ENCODE measurements around the gene DCP2. TPM values are rescaled to one million over a fixed set of nuclear protein-coding genes. Genes with fewer than 3 reads are reported as not detected.

The DCP2 gene
- total RNA-seq, 4 donors from 2014 or later: 13.2 to 41.3 (median 22.8) TPM

DNA sequence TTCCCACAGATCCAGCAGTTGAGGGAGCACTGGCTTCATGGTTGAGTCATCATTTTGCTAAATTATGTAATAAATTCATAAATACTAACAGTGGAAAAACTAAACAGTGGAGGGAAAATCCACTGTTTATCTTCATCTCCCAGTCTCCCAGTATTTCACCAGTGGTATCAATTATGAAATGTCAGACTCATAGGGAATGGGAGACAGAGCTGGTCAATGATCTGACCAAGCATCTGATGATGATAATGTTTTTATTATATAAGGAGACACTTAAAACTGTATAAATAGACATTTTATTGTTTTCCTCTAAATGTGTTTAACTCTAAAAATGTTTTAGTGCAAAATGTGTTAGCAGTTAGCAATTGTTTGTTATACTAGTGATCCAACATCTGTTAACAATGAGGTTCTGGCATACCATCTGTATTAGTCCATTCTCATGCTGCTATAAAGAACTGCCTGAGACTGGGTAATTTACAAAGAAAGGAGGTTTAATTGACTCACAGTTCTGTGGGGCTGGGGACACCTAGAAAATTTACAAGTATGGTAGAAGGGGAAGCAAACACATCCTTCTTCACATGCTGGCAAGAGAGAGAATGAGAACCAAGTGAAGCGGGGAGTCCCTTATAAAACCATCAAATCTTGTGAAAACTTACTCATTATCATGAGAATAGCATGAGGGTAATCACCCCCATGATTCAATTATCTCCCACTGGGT, 42.8 kb upstream of the DCP2 start:
- Histone ChIP-seq H3K27me3 (no peaks in the 10 kb centered on the region), H3K4me3 (no peak overlapping the region), H3K4me1 (peaks cover 0 to 5% (median 3%) of the 10 kb centered on the region in 4 donors), H3K27ac (no peak overlapping the region), H3K36me3 (no peaks in the 10 kb centered on the region), H3K9me3 (no peaks in the 10 kb centered on the region)
- TF ChIP-seq CTCF (IDR thresholded peaks at IDR 0.05): no peak
- no peak for TF ChIP-seq POLR2A (IDR thresholded peaks at IDR 0.05)
- no peak for DNase-seq

DNA sequence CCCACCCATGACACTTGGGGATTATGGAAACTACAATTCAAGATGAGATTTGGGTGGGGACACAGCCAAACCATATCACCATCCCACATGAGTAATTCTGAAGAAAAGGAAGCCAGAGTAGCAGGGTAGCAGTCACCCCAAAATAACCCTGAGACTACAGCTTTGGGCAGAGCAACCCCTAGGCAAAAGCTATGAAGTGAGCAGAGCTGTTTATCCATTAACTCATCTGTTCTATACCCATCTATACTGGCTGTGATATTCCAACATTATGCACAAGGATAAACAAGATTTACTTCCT, 42.3 kb upstream of the DCP2 start:
- no peak for DNase-seq
- Histone ChIP-seq H3K4me3 (no peak overlapping the region), H3K27ac (no peak overlapping the region), H3K9me3 (no peaks in the 10 kb centered on the region), H3K36me3 (no peaks in the 10 kb centered on the region), H3K27me3 (no peaks in the 10 kb centered on the region), H3K4me1 (peaks cover 0 to 5% (median 3%) of the 10 kb centered on the region in 4 donors)
- no peak for TF ChIP-seq POLR2A (IDR thresholded peaks at IDR 0.05)
- no peak for TF ChIP-seq CTCF (IDR thresholded peaks at IDR 0.05)

GRCh38 chr5:112935675-112936074, 40.9 kb upstream of the DCP2 start:
- no peak for DNase-seq
- Histone ChIP-seq H3K4me3 (no peak overlapping the region), H3K4me1 (peaks cover 0 to under 1% (median 0%) of the 10 kb centered on the region in 4 donors), H3K27me3 (no peaks in the 10 kb centered on the region), H3K9me3 (no peaks in the 10 kb centered on the region), H3K36me3 (no peaks in the 10 kb centered on the region), H3K27ac (no peak overlapping the region)
- no peak for TF ChIP-seq POLR2A (IDR thresholded peaks at IDR 0.05)
- no peak for TF ChIP-seq CTCF (IDR thresholded peaks at IDR 0.05)

DNA sequence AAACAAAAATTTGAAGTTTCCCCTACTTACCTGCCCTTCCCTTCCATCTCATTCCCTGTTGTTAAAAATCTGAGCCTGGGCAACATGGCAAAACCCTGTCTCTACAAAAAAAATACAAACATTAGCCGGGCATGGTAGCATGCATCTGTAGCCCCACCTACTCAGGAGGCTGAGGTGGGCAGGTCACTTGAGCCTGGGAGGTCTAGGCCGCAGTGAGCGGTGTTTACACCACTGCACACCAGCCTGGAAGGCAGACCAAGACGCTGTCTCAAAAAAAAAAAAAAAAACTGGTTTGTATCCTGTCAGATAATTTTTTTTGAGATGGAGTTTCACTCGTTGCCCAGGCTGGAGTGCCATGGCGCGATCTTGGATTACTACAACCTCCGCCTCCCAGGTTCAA, 38.3 kb upstream of the DCP2 start:
- no peak overlapping the region for H3K4me3 ChIP-seq
- TF ChIP-seq CTCF (IDR thresholded peaks at IDR 0.05): no peak
- no peak for TF ChIP-seq POLR2A (IDR thresholded peaks at IDR 0.05)
- DNase-seq: no peak
- H3K27ac ChIP-seq: no peak overlapping the region
- H3K27me3 ChIP-seq: no peaks in the 10 kb centered on the region
- no peaks in the 10 kb centered on the region for H3K36me3 ChIP-seq
- no peaks in the 10 kb centered on the region for H3K4me1 ChIP-seq
- no peaks in the 10 kb centered on the region for H3K9me3 ChIP-seq

DNA sequence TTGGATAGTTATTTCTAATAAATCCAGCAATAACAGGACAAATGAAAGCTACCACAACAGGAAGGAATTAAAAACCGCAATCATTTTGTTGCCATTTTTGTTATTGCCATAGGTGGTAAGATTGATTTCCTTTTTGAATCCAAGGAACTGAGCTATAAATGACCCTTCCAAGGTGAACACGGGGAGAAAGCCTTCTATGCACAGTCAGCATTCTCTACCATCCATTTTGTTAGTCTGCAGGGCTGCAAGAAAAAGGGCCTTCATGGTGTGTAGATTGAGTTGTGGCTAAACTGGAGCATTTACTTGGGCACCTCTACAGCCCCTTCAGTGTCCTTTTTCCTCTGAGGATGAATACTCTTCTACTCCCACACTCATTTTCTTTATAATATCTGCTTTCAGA, 35.9 kb upstream of the DCP2 start:
- no peak overlapping the region for H3K4me3 ChIP-seq
- TF ChIP-seq POLR2A (IDR thresholded peaks at IDR 0.05) (no peak), CTCF (IDR thresholded peaks at IDR 0.05) (no peak)
- no peaks in the 10 kb centered on the region for H3K27me3 ChIP-seq
- DNase-seq: no peak
- H3K9me3 ChIP-seq: no peaks in the 10 kb centered on the region
- no peaks in the 10 kb centered on the region for H3K4me1 ChIP-seq
- no peak overlapping the region for H3K27ac ChIP-seq
- no peaks in the 10 kb centered on the region for H3K36me3 ChIP-seq

DNA sequence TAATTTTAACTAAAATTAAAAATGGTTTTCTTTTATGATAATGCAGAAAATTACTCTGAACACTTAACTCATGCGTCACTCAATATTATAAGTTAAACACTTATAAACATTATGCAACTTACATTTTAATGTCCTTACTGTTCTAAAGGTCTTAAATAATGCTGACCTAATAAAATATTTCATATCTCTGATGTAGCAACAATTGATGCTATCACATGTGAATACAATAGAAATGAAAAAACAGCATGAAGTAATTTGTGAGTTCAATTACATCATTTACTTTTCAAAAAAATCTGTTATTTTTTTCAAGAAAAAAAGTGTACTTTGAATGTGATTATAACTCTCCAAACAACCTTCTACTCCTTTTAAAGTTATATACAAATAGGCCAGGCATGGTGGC, 28.1 kb upstream of the DCP2 start:
- Histone ChIP-seq H3K4me3 (no peak overlapping the region), H3K27ac (no peak overlapping the region), H3K36me3 (no peaks in the 10 kb centered on the region), H3K4me1 (no peaks in the 10 kb centered on the region), H3K27me3 (no peaks in the 10 kb centered on the region), H3K9me3 (no peaks in the 10 kb centered on the region)
- no peak for TF ChIP-seq POLR2A (IDR thresholded peaks at IDR 0.05)
- no peak for DNase-seq

Measured in Peyer's patch (tissue), 4 donors.